HTR-8/SVneo (cell line): ENCODE measurements around the gene GPBP1L1.

Experiments
- DNase-seq: peaks from one replicate; pipeline ENCODE4 v3.0.0; 2011; ENCODE audit warnings: low spot score, mixed read lengths; ENCODE audit not compliant: insufficient read length
- FAIRE-seq: peaks from 2 replicates; lab custom pipeline; 2011; peaks lifted over from hg19 to GRCh38; lab: Jason Lieb, UNC

Gene GPBP1L1

GRCh38 chr1:45644661-45645060 is 41.7 kb downstream of the GPBP1L1 start:
- FAIRE-seq, result no peak

GRCh38 chr1:45643978-45644377 is 42.4 kb downstream of the GPBP1L1 start:
- FAIRE-seq (no peak), DNase-seq (no peak)

More at GRCh38 chr1:45644661-45645060, 41.7 kb downstream of the GPBP1L1 start:
- no peak for DNase-seq

- no peak for DNase-seq
- FAIRE-seq, result no peak
Observed at GRCh38 chr1:45643321-45643720, 43.0 kb downstream of the GPBP1L1 start.

- no peak for DNase-seq
- FAIRE-seq, result no peak
Observed at GRCh38 chr1:45640293-45640692, 46.0 kb downstream of the GPBP1L1 start.

- DNase-seq (no peak), FAIRE-seq (no peak)
Observed at GRCh38 chr1:45635211-45635610, 51.1 kb downstream of the GPBP1L1 start.

GRCh38 chr1:45630429-45630828 is 55.9 kb downstream of the GPBP1L1 start:
- DNase-seq (no peak), FAIRE-seq (no peak)

- DNase-seq (no peak), FAIRE-seq (no peak)
Observed at GRCh38 chr1:45629035-45629434, 57.3 kb downstream of the GPBP1L1 start.

- no peak for DNase-seq
- FAIRE-seq, result no peak
Observed at GRCh38 chr1:45623972-45624371, 62.4 kb downstream of the GPBP1L1 start, which contains the start of gene CCDC17. CCDC17 (minus strand) TSS chr1:45624054; CDS start chr1:45623909, 145 bp downstream.

- FAIRE-seq (no peak), DNase-seq (no peak)
Observed at GRCh38 chr1:45622524-45623394, 63.6 kb downstream of the GPBP1L1 start.

GRCh38 chr1:45621895-45622523 is 64.3 kb downstream of the GPBP1L1 start:
- no peak for DNase-seq
- no peak for FAIRE-seq

- DNase-seq (no peak), FAIRE-seq (no peak)
Observed at GRCh38 chr1:45621501-45621836, 64.9 kb downstream of the GPBP1L1 start.

GRCh38 chr1:45620588-45621500 is 65.5 kb downstream of the GPBP1L1 start:
- DNase-seq (no peak), FAIRE-seq (no peak)

- no peak for FAIRE-seq
- DNase-seq, result no peak
Observed at GRCh38 chr1:45619149-45619921, 67.0 kb downstream of the GPBP1L1 start.

GRCh38 chr1:45617618-45618017 is 68.7 kb downstream of the GPBP1L1 start:
- DNase-seq, result no peak
- no peak for FAIRE-seq

GRCh38 chr1:45615885-45616284 is 70.4 kb downstream of the GPBP1L1 start:
- FAIRE-seq (no peak), DNase-seq (no peak)

- FAIRE-seq (no peak), DNase-seq (no peak)
Observed at GRCh38 chr1:45612941-45613579, 73.3 kb downstream of the GPBP1L1 start.

- DNase-seq (no peak), FAIRE-seq (no peak)
Observed at GRCh38 chr1:45610589-45611226, 75.6 kb downstream of the GPBP1L1 start.

GRCh38 chr1:45608175-45609156 is 77.9 kb downstream of the GPBP1L1 start:
- FAIRE-seq (no peak), DNase-seq (no peak)
